ENCODE results near the gene EFHB. TPM values are rescaled to one million over a fixed set of nuclear protein-coding genes. Genes with fewer than 3 reads are reported as not detected.
A peak's percentile ranks its signal among the peaks of the same experiment; 100 is the strongest.

Gene EFHB
- polyA plus RNA-seq, 2 of the 4 experiments (the other 2 are of a cell fraction) = 2.1 to 2.7 TPM

DNA sequence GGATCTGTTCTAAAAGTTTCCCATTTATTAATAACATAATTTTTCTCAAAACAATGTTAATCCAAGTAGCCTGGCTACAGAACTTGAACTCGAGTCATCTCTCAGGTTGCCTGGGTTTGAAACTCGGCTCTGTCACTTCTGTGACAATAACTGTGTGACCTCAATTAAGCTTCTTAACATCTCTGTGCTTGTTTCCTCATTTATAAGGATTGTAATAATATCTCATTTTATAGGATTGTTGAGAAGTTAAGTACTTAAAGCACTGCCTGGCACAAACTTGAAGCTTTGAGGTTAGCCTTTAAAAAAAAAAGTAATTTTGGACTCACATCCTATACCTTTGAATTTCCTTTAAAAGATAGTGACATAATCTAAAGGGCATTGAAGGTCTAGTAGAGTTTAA is 16.3 kb upstream of the EFHB start:
- Histone ChIP-seq H3K9me3 (no peaks in the 10 kb centered on the region), H3K4me2 (peak overlapping the region; percentile 79), H3K27ac (no peak overlapping the region), H3K4me1 (peaks cover 27% of the 10 kb centered on the region; the same call in 2 of the 3 replicates), H3K4me3 (no peak overlapping the region)
- WGBS (ENCODE audit: missing lambda C conversion rate) = 86% methylated on average over 2 of the region's 2 CpGs
- ChIA-PET CTCF (no interaction called here), POLR2A (interaction anchor here (0.6 kb wide), 1 partner anchor 25 kb away, joined by 3 read pairs; no protein-coding TSS in a partner anchor)
- TF ChIP-seq, protein P1, sequence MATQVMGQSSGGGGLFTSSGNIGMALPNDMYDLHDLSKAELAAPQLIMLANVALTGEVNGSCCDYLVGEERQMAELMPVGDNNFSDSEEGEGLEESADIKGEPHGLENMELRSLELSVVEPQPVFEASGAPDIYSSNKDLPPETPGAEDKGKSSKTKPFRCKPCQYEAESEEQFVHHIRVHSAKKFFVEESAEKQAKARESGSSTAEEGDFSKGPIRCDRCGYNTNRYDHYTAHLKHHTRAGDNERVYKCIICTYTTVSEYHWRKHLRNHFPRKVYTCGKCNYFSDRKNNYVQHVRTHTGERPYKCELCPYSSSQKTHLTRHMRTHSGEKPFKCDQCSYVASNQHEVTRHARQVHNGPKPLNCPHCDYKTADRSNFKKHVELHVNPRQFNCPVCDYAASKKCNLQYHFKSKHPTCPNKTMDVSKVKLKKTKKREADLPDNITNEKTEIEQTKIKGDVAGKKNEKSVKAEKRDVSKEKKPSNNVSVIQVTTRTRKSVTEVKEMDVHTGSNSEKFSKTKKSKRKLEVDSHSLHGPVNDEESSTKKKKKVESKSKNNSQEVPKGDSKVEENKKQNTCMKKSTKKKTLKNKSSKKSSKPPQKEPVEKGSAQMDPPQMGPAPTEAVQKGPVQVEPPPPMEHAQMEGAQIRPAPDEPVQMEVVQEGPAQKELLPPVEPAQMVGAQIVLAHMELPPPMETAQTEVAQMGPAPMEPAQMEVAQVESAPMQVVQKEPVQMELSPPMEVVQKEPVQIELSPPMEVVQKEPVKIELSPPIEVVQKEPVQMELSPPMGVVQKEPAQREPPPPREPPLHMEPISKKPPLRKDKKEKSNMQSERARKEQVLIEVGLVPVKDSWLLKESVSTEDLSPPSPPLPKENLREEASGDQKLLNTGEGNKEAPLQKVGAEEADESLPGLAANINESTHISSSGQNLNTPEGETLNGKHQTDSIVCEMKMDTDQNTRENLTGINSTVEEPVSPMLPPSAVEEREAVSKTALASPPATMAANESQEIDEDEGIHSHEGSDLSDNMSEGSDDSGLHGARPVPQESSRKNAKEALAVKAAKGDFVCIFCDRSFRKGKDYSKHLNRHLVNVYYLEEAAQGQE (IDR thresholded peaks at IDR 0.05) = no peak
- TF ChIP-seq EP300 (IDR thresholded peaks at IDR 0.05) = no peak
- TF ChIP-seq, protein P2, sequence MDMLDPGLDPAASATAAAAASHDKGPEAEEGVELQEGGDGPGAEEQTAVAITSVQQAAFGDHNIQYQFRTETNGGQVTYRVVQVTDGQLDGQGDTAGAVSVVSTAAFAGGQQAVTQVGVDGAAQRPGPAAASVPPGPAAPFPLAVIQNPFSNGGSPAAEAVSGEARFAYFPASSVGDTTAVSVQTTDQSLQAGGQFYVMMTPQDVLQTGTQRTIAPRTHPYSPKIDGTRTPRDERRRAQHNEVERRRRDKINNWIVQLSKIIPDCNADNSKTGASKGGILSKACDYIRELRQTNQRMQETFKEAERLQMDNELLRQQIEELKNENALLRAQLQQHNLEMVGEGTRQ (IDR thresholded peaks at IDR 0.05) = no peak
- TF ChIP-seq BHLHE40 (IDR thresholded peaks at IDR 0.05; ENCODE audit: low read depth, low read length) = no peak
- TF ChIP-seq KDM5A (IDR thresholded peaks at IDR 0.05) = no peak
- no peak for TF ChIP-seq HOXA7 (CRISPR knock-in tag; IDR thresholded peaks at IDR 0.05)
- no peak for TF ChIP-seq NPAS2 (CRISPR knock-in tag; IDR thresholded peaks at IDR 0.05; ENCODE audit: borderline replicate concordance)
- TF ChIP-seq, protein P3, sequence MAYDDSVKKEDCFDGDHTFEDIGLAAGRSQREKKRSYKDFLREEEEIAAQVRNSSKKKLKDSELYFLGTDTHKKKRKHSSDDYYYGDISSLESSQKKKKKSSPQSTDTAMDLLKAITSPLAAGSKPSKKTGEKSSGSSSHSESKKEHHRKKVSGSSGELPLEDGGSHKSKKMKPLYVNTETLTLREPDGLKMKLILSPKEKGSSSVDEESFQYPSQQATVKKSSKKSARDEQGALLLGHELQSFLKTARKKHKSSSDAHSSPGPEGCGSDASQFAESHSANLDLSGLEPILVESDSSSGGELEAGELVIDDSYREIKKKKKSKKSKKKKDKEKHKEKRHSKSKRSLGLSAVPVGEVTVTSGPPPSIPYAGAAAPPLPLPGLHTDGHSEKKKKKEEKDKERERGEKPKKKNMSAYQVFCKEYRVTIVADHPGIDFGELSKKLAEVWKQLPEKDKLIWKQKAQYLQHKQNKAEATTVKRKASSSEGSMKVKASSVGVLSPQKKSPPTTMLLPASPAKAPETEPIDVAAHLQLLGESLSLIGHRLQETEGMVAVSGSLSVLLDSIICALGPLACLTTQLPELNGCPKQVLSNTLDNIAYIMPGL (CRISPR knock-in tag; IDR thresholded peaks at IDR 0.05; ENCODE audit: borderline replicate concordance) = no peak
- no peak for TF ChIP-seq PHF8 (IDR thresholded peaks at IDR 0.05; ENCODE audit: borderline replicate concordance, low read depth)
- TF ChIP-seq FOXS1 (CRISPR knock-in tag; IDR thresholded peaks at IDR 0.05) = no peak
- no peak for TF ChIP-seq CBX8 (IDR thresholded peaks at IDR 0.05)
- no peak for TF ChIP-seq SMC3 (IDR thresholded peaks at IDR 0.05)
- TF ChIP-seq MYC (IDR thresholded peaks at IDR 0.05; ENCODE audit: borderline replicate concordance, low read length) = no peak
- TF ChIP-seq ZSCAN20 (CRISPR knock-in tag; IDR thresholded peaks at IDR 0.05) = no peak
- TF ChIP-seq EHF (CRISPR knock-in tag; IDR thresholded peaks at IDR 0.05) = no peak
- TF ChIP-seq MAFK (IDR thresholded peaks at IDR 0.05; ENCODE audit: partially characterized antibody) = no peak
- TF ChIP-seq CHD4 (IDR thresholded peaks at IDR 0.05; ENCODE audit: borderline replicate concordance) = no peak
- TF ChIP-seq, protein P4, sequence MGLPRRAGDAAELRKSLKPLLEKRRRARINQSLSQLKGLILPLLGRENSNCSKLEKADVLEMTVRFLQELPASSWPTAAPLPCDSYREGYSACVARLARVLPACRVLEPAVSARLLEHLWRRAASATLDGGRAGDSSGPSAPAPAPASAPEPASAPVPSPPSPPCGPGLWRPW (IDR thresholded peaks at IDR 0.05) = no peak
- TF ChIP-seq NR3C1 (IDR thresholded peaks at IDR 0.05) = no peak
- TF ChIP-seq MAZ (IDR thresholded peaks at IDR 0.05; ENCODE audit: borderline replicate concordance, low read depth, low read length) = no peak
- ATAC-seq (no peak), DNase-seq (ENCODE audit: low read depth in 1 of 2, low spot score in 1 of 2) (no peak), FAIRE-seq (no peak)

DNA sequence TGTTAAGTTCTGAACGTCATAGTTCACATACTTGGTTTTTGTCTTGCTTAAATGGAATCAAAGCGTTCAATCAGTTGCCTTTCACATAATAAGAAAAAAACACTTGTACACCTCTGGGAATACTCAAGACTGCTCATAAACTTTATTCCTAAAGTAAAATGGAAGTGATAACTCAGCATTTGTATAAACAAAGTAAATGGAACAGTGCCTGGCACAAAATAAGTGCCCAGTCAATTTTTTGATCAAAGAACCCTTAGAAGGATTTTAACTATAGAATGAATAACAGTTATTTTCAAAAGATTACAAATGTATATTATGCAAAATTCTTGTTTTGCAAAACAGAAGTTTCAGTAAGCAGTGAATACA is 14.2 kb upstream of the EFHB start:
- Histone ChIP-seq H3K4me1 (peaks cover 37% of the 10 kb centered on the region; the same call in 2 of the 3 replicates), H3K9me3 (no peaks in the 10 kb centered on the region), H3K27ac (peak overlapping the region; percentile 92 to 97; a peak in 5 of 6 replicates), H3K4me2 (peak overlapping the region; percentile 79), H3K4me3 (peak overlapping the region; percentile 96)
- WGBS (ENCODE audit: missing lambda C conversion rate) = 2% methylated on average over 2 of the region's 2 CpGs
- no peak for ATAC-seq
- CTCF ChIA-PET = interaction anchor here (0.8 to 1.3 kb wide), 3 partner anchors 35 to 61 kb away, joined by 3 read pairs; no protein-coding TSS in a partner anchor
- POLR2A ChIA-PET = interaction anchor here (1.2 to 1.5 kb wide), 2 partner anchors 48 to 59 kb away, joined by 3 to 5 read pairs; no protein-coding TSS in a partner anchor
- TF ChIP-seq MAFK (IDR thresholded peaks at IDR 0.05; ENCODE audit: partially characterized antibody) = peak; percentile 55
- TF ChIP-seq PHF8 (IDR thresholded peaks at IDR 0.05; ENCODE audit: borderline replicate concordance, low read depth) = no peak
- TF ChIP-seq ESRRA (IDR thresholded peaks at IDR 0.05; ENCODE audit: borderline replicate concordance, low read length) = no peak
- FAIRE-seq = no peak
- no peak for DNase-seq (ENCODE audit: low read depth in 1 of 2, low spot score in 1 of 2)
